ENCODE measurements around the gene NRXN3. TPM values are rescaled to one million over a fixed set of nuclear protein-coding genes. Genes with fewer than 3 reads are reported as not detected.

Gene NRXN3
- total and polyA plus RNA-seq, 8 donors: 0.53 to 2.5 (median 1.5) TPM

DNA sequence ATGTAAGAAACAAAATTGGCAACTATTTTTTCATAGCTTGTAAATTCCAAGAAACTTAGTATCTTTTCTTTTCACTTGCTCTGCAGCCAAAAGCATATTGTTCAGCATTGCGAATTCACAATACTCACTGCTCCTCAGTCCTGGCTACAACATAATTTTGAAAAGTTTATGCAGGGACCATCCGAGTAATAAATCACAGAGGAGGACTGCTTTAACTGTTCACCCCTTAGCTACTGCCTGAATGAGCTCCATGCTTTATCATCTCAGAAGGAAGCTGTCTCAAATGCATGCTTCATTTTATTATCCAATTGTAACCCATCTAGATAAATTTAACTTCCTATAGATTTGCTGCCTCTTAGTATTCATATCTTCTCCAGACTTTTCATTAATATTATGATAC, 1213.3 kb downstream of the NRXN3 start:
- Histone ChIP-seq H3K4me3 (no peak overlapping the region), H3K27ac (no peak overlapping the region), H3K9me3 (no peaks in the 10 kb centered on the region), H3K27me3 (no peaks in the 10 kb centered on the region), H3K4me1 (no peaks in the 10 kb centered on the region), H3K36me3 (no peaks in the 10 kb centered on the region)
- DNase-seq (no peak), ATAC-seq (no peak), FAIRE-seq (no peak)
- WGBS, 2 donors: 67 to 76% methylated on average over 2 of the region's 2 CpGs
- intact Hi-C loops (cut with DNase I): no loop called here
- TF ChIP-seq, protein P1, sequence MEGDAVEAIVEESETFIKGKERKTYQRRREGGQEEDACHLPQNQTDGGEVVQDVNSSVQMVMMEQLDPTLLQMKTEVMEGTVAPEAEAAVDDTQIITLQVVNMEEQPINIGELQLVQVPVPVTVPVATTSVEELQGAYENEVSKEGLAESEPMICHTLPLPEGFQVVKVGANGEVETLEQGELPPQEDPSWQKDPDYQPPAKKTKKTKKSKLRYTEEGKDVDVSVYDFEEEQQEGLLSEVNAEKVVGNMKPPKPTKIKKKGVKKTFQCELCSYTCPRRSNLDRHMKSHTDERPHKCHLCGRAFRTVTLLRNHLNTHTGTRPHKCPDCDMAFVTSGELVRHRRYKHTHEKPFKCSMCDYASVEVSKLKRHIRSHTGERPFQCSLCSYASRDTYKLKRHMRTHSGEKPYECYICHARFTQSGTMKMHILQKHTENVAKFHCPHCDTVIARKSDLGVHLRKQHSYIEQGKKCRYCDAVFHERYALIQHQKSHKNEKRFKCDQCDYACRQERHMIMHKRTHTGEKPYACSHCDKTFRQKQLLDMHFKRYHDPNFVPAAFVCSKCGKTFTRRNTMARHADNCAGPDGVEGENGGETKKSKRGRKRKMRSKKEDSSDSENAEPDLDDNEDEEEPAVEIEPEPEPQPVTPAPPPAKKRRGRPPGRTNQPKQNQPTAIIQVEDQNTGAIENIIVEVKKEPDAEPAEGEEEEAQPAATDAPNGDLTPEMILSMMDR (IDR thresholded peaks at IDR 0.05): no peak

DNA sequence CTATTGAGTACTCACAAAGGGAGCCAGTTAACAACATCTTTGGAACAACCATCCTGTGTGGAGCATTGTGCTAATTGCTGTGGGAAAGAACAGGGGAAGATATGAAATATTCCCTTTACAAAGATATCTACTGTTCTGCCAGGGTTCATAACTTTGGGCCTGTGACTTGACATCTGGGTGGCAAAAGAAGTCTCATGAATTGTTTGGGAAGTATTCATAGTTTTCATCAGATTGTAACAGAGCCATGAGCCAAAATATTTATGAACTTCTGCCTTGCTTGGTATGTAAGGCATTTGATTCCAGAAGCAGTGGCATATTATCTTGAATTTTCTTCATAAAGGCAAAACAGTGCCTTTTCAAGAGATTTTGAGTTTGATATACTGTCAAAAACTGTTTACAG, 1224.9 kb downstream of the NRXN3 start:
- H3K4me3 ChIP-seq: no peak overlapping the region
- DNase-seq: no peak
- FAIRE-seq: no peak
- H3K4me1 ChIP-seq: no peaks in the 10 kb centered on the region
- TF ChIP-seq, protein P1 (IDR thresholded peaks at IDR 0.05): no peak
- H3K27me3 ChIP-seq: no peaks in the 10 kb centered on the region
- H3K36me3 ChIP-seq: no peaks in the 10 kb centered on the region
- H3K9me3 ChIP-seq: no peaks in the 10 kb centered on the region
- no peak overlapping the region for H3K27ac ChIP-seq
- intact Hi-C loops (cut with DNase I): no loop called here
- no peak for ATAC-seq

DNA sequence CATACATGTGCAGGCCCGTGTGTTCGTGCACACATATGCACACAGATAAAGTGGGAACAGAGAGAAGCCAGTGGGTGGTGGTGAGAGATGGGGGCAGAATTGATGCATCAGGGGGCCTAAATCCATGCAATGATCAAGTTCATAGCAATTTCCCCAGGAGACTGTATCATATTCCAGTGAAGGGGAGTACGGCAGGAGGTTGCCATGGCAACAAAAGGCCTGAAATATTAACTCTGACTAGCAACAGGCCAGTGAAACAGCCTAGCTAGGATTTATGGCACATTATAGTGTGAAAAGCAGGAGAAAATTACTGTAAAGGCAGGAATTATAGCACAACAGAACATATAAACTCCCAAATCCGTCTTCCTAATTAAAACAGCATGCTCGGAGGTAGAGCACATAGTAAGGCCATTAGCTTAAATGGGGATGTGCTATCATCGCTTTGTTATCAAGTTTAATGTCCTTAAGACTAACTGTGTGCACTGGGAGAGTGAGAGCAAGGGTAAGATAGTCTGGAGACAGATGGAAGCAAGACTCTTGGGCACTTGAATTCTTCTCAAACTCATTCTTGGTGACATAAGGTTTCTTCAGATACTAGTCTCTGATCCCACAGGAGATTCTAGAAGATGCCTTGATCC, 1234.8 kb downstream of the NRXN3 start:
- Histone ChIP-seq H3K27ac (no peak overlapping the region), H3K36me3 (no peaks in the 10 kb centered on the region), H3K4me1 (no peaks in the 10 kb centered on the region), H3K9me3 (no peaks in the 10 kb centered on the region), H3K27me3 (no peaks in the 10 kb centered on the region), H3K4me3 (no peak overlapping the region)
- DNase-seq (no peak), FAIRE-seq (no peak), ATAC-seq (no peak)
- WGBS, 2 donors: 82 to 85% methylated on average over 6 of the region's 6 CpGs
- TF ChIP-seq, protein P1 (IDR thresholded peaks at IDR 0.05): no peak
- intact Hi-C loops (cut with DNase I): no loop called here

GRCh38 chr14:79405512-79405910, 1235.3 kb downstream of the NRXN3 start:
- no peak for DNase-seq
- no peak for FAIRE-seq
- Histone ChIP-seq H3K4me1 (no peaks in the 10 kb centered on the region), H3K27me3 (no peaks in the 10 kb centered on the region), H3K36me3 (no peaks in the 10 kb centered on the region), H3K9me3 (no peaks in the 10 kb centered on the region), H3K27ac (no peak overlapping the region), H3K4me3 (no peak overlapping the region)
- 81 to 82% methylated on average over 2 of the region's 2 CpGs for WGBS, 2 donors
- TF ChIP-seq, protein P1 (IDR thresholded peaks at IDR 0.05): no peak
- no peak for ATAC-seq
- intact Hi-C loops (cut with DNase I): no loop called here

- DNase-seq: no peak
- TF ChIP-seq, protein P1 (IDR thresholded peaks at IDR 0.05): no peak
- Histone ChIP-seq H3K27me3 (no peaks in the 10 kb centered on the region), H3K4me1 (peaks cover 0 to under 1% (median 0%) of the 10 kb centered on the region in 3 donors), H3K36me3 (no peaks in the 10 kb centered on the region), H3K27ac (no peak overlapping the region), H3K9me3 (no peaks in the 10 kb centered on the region), H3K4me3 (no peak overlapping the region)
- 65 to 68% methylated on average over 2 of the region's 2 CpGs for WGBS, 2 donors
- no peak for ATAC-seq
- intact Hi-C loops (cut with DNase I): no loop called here
- FAIRE-seq: no peak
Observed at GRCh38 chr14:79407572-79407971, 1237.4 kb downstream of the NRXN3 start.

All from pancreas (tissue), 10 donors.